ENCODE measurements around the gene HERPUD1.

GRCh38 chr16:56889206-56889605 lies 42.7 kb upstream of the HERPUD1 start:
- TF ChIP-seq, protein P1, sequence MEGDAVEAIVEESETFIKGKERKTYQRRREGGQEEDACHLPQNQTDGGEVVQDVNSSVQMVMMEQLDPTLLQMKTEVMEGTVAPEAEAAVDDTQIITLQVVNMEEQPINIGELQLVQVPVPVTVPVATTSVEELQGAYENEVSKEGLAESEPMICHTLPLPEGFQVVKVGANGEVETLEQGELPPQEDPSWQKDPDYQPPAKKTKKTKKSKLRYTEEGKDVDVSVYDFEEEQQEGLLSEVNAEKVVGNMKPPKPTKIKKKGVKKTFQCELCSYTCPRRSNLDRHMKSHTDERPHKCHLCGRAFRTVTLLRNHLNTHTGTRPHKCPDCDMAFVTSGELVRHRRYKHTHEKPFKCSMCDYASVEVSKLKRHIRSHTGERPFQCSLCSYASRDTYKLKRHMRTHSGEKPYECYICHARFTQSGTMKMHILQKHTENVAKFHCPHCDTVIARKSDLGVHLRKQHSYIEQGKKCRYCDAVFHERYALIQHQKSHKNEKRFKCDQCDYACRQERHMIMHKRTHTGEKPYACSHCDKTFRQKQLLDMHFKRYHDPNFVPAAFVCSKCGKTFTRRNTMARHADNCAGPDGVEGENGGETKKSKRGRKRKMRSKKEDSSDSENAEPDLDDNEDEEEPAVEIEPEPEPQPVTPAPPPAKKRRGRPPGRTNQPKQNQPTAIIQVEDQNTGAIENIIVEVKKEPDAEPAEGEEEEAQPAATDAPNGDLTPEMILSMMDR (conservative IDR thresholded peaks at IDR 0.05; ENCODE audit: low read depth, low read length): no peak
- TF ChIP-seq EZH2 (IDR thresholded peaks at IDR 0.05; ENCODE audit: borderline replicate concordance, low read depth, low read length, poor library complexity, severe bottlenecking): no peak
